Measurements from ENCODE around the gene ASB3. TPM values are rescaled to one million over a fixed set of nuclear protein-coding genes. Genes with fewer than 3 reads are reported as not detected.

Gene ASB3
- polyA plus RNA-seq, 1 donor from 2014 or later, result 60.4 TPM

- H3K9me2 ChIP-seq (ENCODE audit: insufficient read depth, low read length), result no peaks in the 10 kb centered on the region
Measured at GRCh38 chr2:53753041-53753440, 33.7 kb downstream of the ASB3 start.

DNA sequence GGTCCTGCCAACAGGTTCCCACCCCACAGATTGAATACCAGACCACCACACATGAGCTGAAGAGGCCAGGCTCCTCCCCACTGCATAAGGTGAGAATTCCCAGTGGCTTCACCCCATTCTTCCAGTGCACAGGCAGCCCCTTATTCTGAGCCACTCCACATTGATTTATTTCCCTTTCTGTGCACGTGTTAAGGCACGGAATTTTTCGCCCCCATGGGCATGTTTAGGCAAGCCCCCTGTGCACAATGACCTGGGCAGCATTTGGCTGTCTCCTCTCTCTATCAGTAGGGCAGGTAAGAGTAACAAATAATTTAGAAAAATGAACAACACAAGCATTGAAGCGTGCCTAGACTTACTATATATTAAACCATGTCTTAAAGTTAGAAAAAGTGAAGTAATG, 34.4 kb downstream of the ASB3 start:
- Histone ChIP-seq H3K9me2 (ENCODE audit: insufficient read depth, low read length) (no peaks in the 10 kb centered on the region), H3K4me2 (ENCODE audit: low read length) (no peak overlapping the region), H3K4me3 (ENCODE audit: low read length) (no peak overlapping the region), H3K79me2 (replicated peaks; ENCODE audit: insufficient read depth, low read length) (no peaks in the 10 kb centered on the region), H3F3A (ENCODE audit: insufficient read depth, low read length, poor library complexity, severe bottlenecking) (no peaks in the 10 kb centered on the region), H2AFZ (ENCODE audit: low read depth, low read length) (no peak overlapping the region), H3K27ac (ENCODE audit: low read length) (no peak overlapping the region), H3K27me3 (ENCODE audit: insufficient read depth, low read depth, low read length) (no peaks in the 10 kb centered on the region), H3K9ac (ENCODE audit: low read length) (no peak overlapping the region), H4K20me1 (ENCODE audit: insufficient read depth) (no peaks in the 10 kb centered on the region), H3K36me3 (ENCODE audit: insufficient read depth, low read length) (peaks cover 11% of the 10 kb centered on the region), H3K9me3 (ENCODE audit: low read length) (no peaks in the 10 kb centered on the region)
- TF ChIP-seq EZH2 (IDR thresholded peaks at IDR 0.05; ENCODE audit: borderline replicate concordance, insufficient read depth, low read length, poor library complexity, severe bottlenecking) (no peak), RAD21 (conservative IDR thresholded peaks at IDR 0.05) (no peak), EP300 (conservative IDR thresholded peaks at IDR 0.05; ENCODE audit: poor library complexity, severe bottlenecking) (no peak), CTCF (IDR thresholded peaks at IDR 0.05; ENCODE audit: poor library complexity, severe bottlenecking) (no peak), SMC3 (conservative IDR thresholded peaks at IDR 0.05; ENCODE audit: poor library complexity) (no peak), TAF1 (IDR thresholded peaks at IDR 0.05; ENCODE audit: low read depth) (no peak), POLR2AphosphoS5 (IDR thresholded peaks at IDR 0.05) (no peak)

More at GRCh38 chr2:53753041-53753440, 33.7 kb downstream of the ASB3 start:
- TF ChIP-seq CTCF (IDR thresholded peaks at IDR 0.05; ENCODE audit: poor library complexity, severe bottlenecking) (no peak), EZH2 (IDR thresholded peaks at IDR 0.05; ENCODE audit: borderline replicate concordance, insufficient read depth, low read length, poor library complexity, severe bottlenecking) (no peak), RAD21 (conservative IDR thresholded peaks at IDR 0.05) (no peak), TAF1 (IDR thresholded peaks at IDR 0.05; ENCODE audit: low read depth) (no peak), MXI1 (conservative IDR thresholded peaks at IDR 0.05; ENCODE audit: poor library complexity, severe bottlenecking) (no peak), SMC3 (conservative IDR thresholded peaks at IDR 0.05; ENCODE audit: poor library complexity) (no peak), EP300 (conservative IDR thresholded peaks at IDR 0.05; ENCODE audit: poor library complexity, severe bottlenecking) (no peak), REST (IDR thresholded peaks at IDR 0.05; ENCODE audit: borderline replicate concordance) (no peak), POLR2AphosphoS5 (IDR thresholded peaks at IDR 0.05) (no peak)
- Histone ChIP-seq H3K27me3 (ENCODE audit: insufficient read depth, low read depth, low read length) (no peaks in the 10 kb centered on the region), H3K79me2 (replicated peaks; ENCODE audit: insufficient read depth, low read length) (no peaks in the 10 kb centered on the region), H3K36me3 (ENCODE audit: insufficient read depth, low read length) (peaks cover 11% of the 10 kb centered on the region), H4K20me1 (ENCODE audit: insufficient read depth) (no peaks in the 10 kb centered on the region), H3K27ac (ENCODE audit: low read length) (no peak overlapping the region), H3F3A (ENCODE audit: insufficient read depth, low read length, poor library complexity, severe bottlenecking) (no peaks in the 10 kb centered on the region), H3K9me3 (ENCODE audit: low read length) (no peaks in the 10 kb centered on the region), H2AFZ (ENCODE audit: low read depth, low read length) (no peak overlapping the region), H3K4me2 (ENCODE audit: low read length) (no peak overlapping the region), H3K4me3 (ENCODE audit: low read length) (no peak overlapping the region), H3K9ac (ENCODE audit: low read length) (no peak overlapping the region)

All from neural cell (in vitro differentiated cells).